ENCODE results near the gene GRM8.

Gene GRM8

DNA sequence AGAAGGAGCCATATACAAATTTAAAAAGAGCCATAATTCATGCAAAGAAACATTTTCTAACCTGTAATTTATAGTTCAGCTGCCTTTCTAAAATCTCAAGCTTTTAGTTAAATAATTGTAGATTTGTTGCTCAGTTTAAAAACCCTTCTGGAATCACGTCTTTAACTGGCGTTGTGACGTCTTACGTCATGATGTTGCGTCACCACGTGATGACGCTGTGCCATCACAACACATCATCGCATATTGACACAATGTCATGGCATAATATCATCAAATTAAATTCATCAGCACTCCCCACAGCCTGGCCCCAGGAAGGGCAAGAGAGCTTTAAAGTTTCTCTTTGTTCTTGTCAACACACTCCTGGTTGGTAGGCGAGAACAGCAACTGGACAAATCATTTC is 194.8 kb downstream of the GRM8 start:
- ATAC-seq = no peak
- TF ChIP-seq SNAI2 (CRISPR knock-in tag; IDR thresholded peaks at IDR 0.05) = no peak
- TF ChIP-seq, protein P1, sequence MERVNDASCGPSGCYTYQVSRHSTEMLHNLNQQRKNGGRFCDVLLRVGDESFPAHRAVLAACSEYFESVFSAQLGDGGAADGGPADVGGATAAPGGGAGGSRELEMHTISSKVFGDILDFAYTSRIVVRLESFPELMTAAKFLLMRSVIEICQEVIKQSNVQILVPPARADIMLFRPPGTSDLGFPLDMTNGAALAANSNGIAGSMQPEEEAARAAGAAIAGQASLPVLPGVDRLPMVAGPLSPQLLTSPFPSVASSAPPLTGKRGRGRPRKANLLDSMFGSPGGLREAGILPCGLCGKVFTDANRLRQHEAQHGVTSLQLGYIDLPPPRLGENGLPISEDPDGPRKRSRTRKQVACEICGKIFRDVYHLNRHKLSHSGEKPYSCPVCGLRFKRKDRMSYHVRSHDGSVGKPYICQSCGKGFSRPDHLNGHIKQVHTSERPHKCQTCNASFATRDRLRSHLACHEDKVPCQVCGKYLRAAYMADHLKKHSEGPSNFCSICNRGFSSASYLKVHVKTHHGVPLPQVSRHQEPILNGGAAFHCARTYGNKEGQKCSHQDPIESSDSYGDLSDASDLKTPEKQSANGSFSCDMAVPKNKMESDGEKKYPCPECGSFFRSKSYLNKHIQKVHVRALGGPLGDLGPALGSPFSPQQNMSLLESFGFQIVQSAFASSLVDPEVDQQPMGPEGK (CRISPR knock-in tag; IDR thresholded peaks at IDR 0.05; ENCODE audit: borderline replicate concordance) = no peak
- no peak for TF ChIP-seq ZFP30 (CRISPR knock-in tag; IDR thresholded peaks at IDR 0.05)

DNA sequence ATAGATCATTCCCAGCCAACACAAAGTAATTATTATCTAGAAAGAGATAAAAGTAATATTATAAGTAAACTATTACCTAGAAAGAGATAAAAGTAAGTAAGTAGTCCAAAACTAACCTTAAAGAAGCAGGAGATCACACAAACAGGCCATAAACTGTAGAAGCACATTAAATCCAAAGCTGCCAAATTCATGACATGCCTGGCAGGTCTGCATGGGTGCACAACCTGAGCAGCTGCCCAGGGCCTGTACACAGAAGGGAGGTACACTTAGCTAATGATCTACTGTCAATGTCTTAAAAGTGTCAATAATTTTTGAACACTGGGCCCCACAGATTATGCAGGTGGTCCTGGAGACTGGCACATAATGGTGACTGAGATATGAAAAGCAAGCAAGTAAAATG is 196.5 kb downstream of the GRM8 start:
- ATAC-seq = no peak
- TF ChIP-seq GLIS3 (CRISPR knock-in tag; IDR thresholded peaks at IDR 0.05) = no peak
- TF ChIP-seq TOX (CRISPR knock-in tag; IDR thresholded peaks at IDR 0.05; ENCODE audit: borderline replicate concordance) = no peak
- no peak for TF ChIP-seq CSDC2 (CRISPR knock-in tag; IDR thresholded peaks at IDR 0.05)
- TF ChIP-seq RARB (CRISPR knock-in tag; IDR thresholded peaks at IDR 0.05) = no peak
- no peak for TF ChIP-seq ESRRG (CRISPR knock-in tag; IDR thresholded peaks at IDR 0.05)
- TF ChIP-seq TCF4 (CRISPR knock-in tag; IDR thresholded peaks at IDR 0.05; ENCODE audit: borderline replicate concordance) = no peak
- no peak for TF ChIP-seq ARNTL (CRISPR knock-in tag; IDR thresholded peaks at IDR 0.05; ENCODE audit: borderline replicate concordance, low read depth)
- no peak for TF ChIP-seq PPARA (CRISPR knock-in tag; IDR thresholded peaks at IDR 0.05; ENCODE audit: borderline replicate concordance)
- TF ChIP-seq, protein P1 (CRISPR knock-in tag; IDR thresholded peaks at IDR 0.05; ENCODE audit: borderline replicate concordance) = no peak
- no peak for TF ChIP-seq OSR1 (CRISPR knock-in tag; IDR thresholded peaks at IDR 0.05)
- no peak for TF ChIP-seq ZC3H10 (CRISPR knock-in tag; IDR thresholded peaks at IDR 0.05)
- TF ChIP-seq ZFP3 (CRISPR knock-in tag; IDR thresholded peaks at IDR 0.05) = no peak

DNA sequence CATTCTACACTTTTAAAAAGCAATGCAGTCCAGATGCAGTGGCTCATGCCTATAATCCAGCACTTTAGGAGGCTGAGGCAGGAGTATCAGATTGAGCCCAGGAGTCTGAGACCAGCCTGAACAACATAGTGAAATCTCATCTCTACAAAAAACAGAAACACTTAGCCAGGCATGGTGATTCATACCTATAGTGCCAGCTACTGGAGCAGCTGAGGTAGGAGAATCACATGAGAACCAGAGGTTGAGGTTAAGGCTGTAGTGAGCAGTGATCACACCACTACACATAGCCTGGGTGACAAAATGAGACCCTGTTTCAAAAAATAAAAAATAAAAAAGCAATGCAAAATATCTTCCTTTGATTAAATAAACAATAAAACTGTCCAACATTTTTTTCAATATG is 205.2 kb downstream of the GRM8 start:
- ATAC-seq = no peak
- TF ChIP-seq BACH2 (CRISPR knock-in tag; IDR thresholded peaks at IDR 0.05; ENCODE audit: borderline replicate concordance) (no peak), CSDC2 (CRISPR knock-in tag; IDR thresholded peaks at IDR 0.05) (no peak), ARNTL (CRISPR knock-in tag; IDR thresholded peaks at IDR 0.05; ENCODE audit: borderline replicate concordance, low read depth) (no peak), ZNF8 (CRISPR knock-in tag; IDR thresholded peaks at IDR 0.05) (no peak), GLIS3 (CRISPR knock-in tag; IDR thresholded peaks at IDR 0.05) (no peak), ZFP30 (CRISPR knock-in tag; IDR thresholded peaks at IDR 0.05) (no peak), TCF4 (CRISPR knock-in tag; IDR thresholded peaks at IDR 0.05; ENCODE audit: borderline replicate concordance) (no peak), PPARA (CRISPR knock-in tag; IDR thresholded peaks at IDR 0.05; ENCODE audit: borderline replicate concordance) (no peak), SNAI2 (CRISPR knock-in tag; IDR thresholded peaks at IDR 0.05) (no peak), TOX (CRISPR knock-in tag; IDR thresholded peaks at IDR 0.05; ENCODE audit: borderline replicate concordance) (no peak), ESRRG (CRISPR knock-in tag; IDR thresholded peaks at IDR 0.05) (no peak)
- TF ChIP-seq, protein P2, sequence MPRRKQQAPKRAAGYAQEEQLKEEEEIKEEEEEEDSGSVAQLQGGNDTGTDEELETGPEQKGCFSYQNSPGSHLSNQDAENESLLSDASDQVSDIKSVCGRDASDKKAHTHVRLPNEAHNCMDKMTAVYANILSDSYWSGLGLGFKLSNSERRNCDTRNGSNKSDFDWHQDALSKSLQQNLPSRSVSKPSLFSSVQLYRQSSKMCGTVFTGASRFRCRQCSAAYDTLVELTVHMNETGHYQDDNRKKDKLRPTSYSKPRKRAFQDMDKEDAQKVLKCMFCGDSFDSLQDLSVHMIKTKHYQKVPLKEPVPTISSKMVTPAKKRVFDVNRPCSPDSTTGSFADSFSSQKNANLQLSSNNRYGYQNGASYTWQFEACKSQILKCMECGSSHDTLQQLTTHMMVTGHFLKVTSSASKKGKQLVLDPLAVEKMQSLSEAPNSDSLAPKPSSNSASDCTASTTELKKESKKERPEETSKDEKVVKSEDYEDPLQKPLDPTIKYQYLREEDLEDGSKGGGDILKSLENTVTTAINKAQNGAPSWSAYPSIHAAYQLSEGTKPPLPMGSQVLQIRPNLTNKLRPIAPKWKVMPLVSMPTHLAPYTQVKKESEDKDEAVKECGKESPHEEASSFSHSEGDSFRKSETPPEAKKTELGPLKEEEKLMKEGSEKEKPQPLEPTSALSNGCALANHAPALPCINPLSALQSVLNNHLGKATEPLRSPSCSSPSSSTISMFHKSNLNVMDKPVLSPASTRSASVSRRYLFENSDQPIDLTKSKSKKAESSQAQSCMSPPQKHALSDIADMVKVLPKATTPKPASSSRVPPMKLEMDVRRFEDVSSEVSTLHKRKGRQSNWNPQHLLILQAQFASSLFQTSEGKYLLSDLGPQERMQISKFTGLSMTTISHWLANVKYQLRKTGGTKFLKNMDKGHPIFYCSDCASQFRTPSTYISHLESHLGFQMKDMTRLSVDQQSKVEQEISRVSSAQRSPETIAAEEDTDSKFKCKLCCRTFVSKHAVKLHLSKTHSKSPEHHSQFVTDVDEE (CRISPR knock-in tag; IDR thresholded peaks at IDR 0.05) = no peak

DNA sequence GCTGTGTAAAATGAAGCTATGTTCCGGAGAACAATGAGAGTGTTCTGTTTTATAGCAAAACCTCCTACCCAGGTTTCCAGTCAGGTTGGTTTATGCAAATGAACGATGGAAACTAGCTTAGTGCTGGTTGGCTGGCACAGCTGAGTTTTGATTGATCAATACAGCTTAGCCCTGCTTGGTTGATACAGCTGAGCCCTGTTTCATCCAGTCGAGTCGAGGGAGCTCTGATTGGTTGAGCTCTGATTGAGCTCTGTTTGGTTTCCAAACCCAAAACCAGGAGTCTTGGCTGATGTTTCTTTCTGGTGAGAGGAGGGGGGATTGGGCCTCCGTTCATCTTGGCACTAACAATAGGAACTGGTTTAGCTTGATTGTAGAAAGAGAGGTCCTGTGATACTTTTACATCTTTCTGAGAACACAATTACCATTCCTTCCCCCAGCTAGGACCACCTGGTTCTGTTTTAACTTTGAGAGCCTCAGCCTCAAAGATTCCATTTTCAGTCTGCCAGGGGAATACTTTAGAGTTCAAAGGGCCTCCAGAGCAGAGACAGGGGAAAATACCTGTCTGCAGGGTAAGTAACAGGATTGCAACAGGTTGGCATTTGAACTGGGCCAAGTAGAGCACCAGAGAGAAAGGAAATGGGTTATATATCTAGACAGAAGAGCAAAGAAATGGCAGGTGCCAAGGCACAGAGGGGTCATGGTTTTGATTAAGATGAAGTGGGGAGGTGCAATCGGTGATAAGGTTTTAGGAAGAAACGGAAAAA is 210.9 kb downstream of the GRM8 start:
- ATAC-seq = no peak
- no peak for TF ChIP-seq RARB (CRISPR knock-in tag; IDR thresholded peaks at IDR 0.05)
- TF ChIP-seq, protein P3, sequence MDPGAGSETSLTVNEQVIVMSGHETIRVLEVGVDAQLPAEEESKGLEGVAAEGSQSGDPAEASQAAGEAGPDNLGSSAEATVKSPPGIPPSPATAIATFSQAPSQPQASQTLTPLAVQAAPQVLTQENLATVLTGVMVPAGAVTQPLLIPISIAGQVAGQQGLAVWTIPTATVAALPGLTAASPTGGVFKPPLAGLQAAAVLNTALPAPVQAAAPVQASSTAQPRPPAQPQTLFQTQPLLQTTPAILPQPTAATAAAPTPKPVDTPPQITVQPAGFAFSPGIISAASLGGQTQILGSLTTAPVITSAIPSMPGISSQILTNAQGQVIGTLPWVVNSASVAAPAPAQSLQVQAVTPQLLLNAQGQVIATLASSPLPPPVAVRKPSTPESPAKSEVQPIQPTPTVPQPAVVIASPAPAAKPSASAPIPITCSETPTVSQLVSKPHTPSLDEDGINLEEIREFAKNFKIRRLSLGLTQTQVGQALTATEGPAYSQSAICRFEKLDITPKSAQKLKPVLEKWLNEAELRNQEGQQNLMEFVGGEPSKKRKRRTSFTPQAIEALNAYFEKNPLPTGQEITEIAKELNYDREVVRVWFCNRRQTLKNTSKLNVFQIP (CRISPR knock-in tag; IDR thresholded peaks at IDR 0.05; ENCODE audit: borderline replicate concordance, low read depth) = no peak
- TF ChIP-seq GLIS3 (CRISPR knock-in tag; IDR thresholded peaks at IDR 0.05) = no peak
